Activated CD4-positive, alpha-beta T cell treated with anti-CD3 and anti-CD28 coated beads, Interleukin-2, Interleukin-4, amounts not matched to agents 100 ng/mL and 50 ng/mL, durations not matched to agents 16 hours and 8 hours (primary cell): ENCODE results near the gene ARHGAP15.

ENCODE experiments used
- DNase-seq: peaks from one replicate; pipeline ENCODE4 v3.0.0-alpha.2; 2020; ENCODE audit warnings: low spot score

ARHGAP15 gene

DNA sequence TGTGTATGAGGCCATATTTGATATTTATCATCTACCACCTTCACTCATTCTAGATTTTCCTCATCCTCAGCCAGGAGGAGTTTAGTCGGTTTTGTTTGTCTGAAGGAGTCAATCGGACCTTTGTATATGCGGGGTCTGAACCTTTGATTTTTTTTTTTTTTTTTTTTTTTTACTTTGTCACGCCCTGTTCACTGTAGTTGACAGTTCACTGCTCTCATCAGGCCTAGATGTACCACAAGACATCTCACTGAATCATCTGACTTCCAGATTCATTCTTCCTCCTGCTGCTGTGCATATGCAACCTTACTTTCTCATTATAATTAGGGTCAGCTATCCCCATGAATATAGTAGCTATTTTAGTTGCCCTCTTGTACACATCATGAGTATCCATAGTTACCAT is 133.2 kb downstream of the ARHGAP15 start:
- DNase-seq = no peak

DNA sequence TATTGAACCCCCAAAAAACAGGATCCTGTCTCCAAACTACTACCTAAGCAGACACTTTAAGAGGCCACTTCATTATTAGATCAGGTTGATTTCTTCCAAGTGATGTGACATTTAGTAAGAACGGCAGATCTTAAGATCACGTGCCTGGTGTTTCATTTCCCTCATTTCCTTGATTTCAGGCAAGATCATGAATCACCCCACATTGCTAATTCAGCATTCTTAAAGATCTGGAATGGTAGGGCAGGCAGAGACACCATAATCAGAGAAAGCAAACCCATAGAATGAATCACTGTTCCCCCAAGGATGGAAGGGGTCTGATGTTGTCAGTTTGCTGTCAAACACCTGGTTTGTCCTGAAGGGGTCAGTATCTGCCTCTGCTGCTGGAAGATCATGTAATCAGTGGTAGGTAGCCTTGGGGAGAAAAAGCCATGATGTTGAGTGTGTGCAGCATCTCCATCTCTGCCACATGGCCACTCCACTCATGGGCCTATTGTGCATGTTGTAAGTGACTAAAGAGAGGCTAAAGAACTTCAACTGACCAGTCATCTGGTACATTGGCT is 133.9 kb downstream of the ARHGAP15 start:
- no peak for DNase-seq

DNA sequence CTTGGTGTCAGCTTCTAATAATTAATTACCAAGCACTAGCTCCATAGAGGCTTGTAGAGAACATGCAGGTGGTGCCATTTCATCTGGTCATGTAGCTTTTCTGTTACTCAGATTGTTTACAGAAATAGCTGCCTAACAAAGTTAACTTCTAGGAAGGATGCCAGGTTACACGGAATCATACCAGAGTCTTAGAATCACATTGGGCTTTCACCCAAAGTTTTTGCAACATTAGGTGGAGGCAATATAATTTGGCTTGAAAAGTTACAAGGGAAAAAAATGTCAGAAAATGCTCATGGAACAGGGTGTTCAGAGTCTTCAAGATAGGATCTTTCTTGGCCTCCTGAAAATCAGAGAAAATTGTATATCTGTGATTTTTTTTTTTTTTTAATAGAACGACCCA is 135.6 kb downstream of the ARHGAP15 start:
- DNase-seq = no peak

GRCh38 chr2:143279672-143280071 is 150.5 kb downstream of the ARHGAP15 start:
- DNase-seq = no peak

- DNase-seq = no peak
Observed at GRCh38 chr2:143280097-143280757, 151.0 kb downstream of the ARHGAP15 start.

- DNase-seq = no peak
Observed at GRCh38 chr2:143282684-143283083, 153.5 kb downstream of the ARHGAP15 start.

DNA sequence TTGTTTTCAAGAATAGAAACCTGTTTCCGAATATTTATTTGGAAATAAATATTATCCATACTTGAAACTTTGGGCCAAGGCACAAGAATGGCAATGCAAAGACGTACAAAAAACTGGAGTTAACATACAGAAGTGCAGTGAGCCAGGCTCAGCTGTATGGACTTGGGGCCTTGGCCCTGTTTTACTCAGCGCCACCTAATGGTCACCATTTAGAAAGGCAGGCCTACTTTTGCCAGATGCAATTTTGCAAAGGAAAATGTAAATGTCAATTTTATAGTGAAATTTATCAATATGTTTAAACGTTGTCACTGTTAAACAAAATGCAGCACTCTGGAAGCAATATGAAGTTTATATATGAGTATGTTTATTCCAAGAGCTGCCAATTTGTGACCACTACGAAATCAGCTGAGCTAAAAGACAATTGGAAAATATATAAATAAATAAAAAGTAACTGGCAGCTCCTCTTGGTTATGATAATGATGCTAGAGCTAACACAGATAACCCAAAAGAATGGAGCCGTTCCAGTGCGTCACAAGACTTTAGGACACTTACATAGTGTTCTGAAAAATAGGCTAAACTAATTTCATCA is 155.0 kb downstream of the ARHGAP15 start:
- DNase-seq = no peak

GRCh38 chr2:143289025-143289424 is 159.8 kb downstream of the ARHGAP15 start:
- DNase-seq = no peak

DNA sequence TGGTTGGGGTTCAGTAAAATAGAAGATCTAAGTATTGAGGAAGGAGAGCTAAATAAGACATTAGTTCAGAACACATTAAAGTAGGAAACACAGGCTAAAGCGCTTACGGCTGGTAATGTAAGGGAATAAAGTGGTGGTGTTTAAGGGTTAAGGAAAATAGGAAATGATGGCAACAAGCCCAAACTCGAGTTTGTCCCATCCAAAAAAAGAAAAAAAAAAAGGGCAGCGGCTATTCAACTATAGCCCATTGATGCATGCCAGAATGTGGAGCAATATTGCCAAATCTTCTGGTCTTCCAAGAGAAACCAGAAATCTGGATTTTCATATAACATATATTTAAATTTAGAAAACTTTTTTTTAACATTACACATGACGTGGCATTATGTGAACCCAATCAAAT is 161.0 kb downstream of the ARHGAP15 start:
- DNase-seq = no peak

DNA sequence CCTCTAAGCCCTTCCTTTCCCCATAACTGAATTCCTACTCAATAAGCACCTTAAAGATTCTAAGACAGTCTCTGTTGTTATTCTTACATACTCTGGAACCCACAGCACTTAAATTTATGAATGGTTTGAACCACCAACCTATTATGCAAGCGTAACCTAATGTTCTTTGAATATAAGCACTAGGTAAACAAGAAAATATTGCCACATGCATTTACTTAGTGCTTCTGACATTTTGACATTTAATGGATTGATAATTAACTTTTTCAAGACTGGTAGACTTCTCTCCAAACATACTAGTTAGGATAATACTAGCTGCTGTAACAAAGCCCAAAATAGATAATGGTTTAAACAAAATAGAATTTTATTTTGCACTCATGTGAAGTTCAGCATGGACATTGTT is 164.8 kb downstream of the ARHGAP15 start:
- DNase-seq = no peak

- DNase-seq = no peak
Observed at GRCh38 chr2:143296089-143296488, 166.9 kb downstream of the ARHGAP15 start.

- no peak for DNase-seq
Observed at GRCh38 chr2:143297182-143297581, 168.0 kb downstream of the ARHGAP15 start.

DNA sequence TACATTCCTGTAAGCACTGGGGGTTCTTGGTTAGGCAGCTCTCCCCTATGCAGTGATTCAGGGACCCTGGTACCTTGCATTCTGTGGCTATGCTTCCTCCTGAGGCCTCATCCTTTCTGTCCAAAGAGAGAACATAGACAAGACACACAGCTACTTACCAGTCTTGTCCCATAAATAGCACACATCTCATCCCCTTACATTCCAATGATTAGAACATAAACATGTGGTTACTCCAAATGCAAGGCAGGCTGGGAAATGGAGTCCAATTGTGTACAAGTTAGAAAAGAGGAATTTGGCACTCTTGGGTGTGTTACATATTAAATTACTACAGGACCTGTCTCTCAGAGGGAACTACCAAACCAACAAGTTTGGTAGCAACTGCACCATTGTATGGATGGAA is 171.3 kb downstream of the ARHGAP15 start:
- DNase-seq = no peak

- no peak for DNase-seq
Observed at GRCh38 chr2:143311426-143311825, 182.2 kb downstream of the ARHGAP15 start.

GRCh38 chr2:143312441-143312840 is 183.2 kb downstream of the ARHGAP15 start:
- DNase-seq = no peak

DNA sequence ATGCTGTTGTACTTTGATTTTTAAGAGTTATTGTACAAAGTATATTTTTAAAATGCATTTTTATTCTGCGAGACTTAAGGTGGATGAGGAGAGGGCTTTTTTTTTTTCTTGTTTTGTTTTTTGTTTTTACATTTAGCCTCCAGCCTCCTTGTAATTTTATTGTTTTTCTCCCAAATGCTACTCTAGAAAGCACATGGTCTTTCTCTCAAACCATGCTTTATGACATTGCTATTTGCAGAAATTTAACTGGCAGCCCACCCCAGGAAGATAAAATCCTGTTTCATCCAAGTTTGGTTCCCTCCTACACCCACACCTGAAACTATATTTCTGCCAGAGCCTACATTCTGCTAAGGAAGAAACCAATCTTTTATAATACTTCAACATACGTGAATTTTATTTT is 184.6 kb downstream of the ARHGAP15 start:
- no peak for DNase-seq

GRCh38 chr2:143321994-143322393 is 192.8 kb downstream of the ARHGAP15 start:
- DNase-seq = no peak

DNA sequence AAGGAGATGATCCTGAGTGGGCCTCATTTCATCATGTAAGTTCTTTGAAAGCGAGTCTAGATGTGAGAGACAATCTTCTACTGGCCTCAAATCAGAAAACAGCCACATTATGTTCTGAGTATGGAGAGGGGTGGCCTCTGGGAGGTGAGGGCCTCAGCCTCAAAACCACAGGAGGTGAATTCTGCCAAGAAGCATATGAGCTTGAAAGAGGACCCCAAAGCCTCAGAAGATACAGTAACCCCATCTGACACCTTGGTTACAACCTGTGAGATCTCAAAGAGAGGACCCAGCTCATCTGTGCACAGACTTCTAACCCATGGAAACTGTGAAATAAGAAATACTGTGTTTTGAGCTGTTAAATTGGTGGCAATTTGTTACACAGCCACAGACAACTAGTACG is 200.1 kb downstream of the ARHGAP15 start:
- no peak for DNase-seq

- DNase-seq = no peak
Observed at GRCh38 chr2:143333168-143333791, 204.1 kb downstream of the ARHGAP15 start.

DNA sequence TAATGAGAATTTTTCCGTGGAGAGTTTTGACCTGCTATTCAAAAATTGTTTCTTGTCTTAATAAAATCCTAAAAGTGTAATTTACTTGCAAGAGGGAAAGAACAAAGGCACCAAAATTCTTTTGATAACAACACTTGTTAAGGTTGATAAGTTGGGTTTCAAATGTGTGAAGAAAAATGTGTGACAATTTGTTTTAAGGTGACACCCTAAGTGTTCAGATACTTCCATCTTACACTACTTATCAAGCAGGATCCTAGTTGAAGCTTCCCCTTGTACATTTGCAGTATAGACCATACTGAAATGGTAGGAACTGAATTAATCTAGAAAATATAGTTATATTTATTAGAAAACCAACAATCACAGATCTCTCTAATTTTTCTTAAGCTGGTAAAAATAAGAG is 204.6 kb downstream of the ARHGAP15 start:
- no peak for DNase-seq

GRCh38 chr2:143334837-143335236 is 205.6 kb downstream of the ARHGAP15 start:
- DNase-seq = no peak

DNA sequence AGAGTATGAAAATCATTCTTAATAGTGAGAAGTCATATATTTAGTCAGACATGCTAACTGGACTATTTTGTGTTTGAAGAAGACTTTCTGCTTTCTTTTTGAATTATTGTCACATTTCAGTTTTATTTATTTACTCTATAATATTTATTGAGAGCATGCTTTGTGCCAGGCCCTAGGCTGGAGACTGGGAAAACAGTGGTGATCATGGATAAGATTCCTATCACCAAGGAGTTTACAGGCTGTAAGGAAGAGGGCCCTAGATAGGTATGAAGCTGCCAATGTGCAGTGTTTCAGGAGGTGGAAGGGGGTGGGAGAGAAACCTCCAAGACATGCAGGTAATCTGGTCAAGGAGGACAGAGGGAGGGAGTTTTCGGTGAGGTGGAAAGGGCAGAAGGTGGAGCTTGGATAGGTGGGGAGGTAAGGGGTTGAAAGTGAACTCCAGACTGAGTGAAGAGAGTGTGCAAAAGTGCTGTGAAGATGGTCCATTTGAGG is 207.5 kb downstream of the ARHGAP15 start:
- no peak for DNase-seq

DNA sequence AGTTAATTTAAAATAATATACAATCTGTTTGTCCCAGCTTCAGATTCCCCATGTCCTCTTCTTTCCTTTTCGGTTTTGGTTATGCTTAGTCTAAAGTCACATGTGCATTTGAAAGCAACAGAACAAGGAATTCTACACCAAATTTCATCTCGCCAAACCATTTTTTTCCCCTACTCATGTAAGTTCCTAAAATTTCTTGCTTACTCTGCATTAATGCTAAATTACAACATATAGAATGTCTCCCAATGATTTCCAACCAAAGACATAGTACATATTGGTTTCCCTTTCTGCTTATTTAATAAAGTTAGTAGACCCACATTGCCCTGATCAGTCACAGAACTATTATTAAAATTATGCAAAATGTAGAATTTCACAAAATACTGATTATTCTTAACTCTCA is 212.3 kb downstream of the ARHGAP15 start:
- no peak for DNase-seq
